A549 (cell line): ENCODE data around the gene CALML3. TPM values are rescaled to one million over a fixed set of nuclear protein-coding genes. Genes with fewer than 3 reads are reported as not detected.

Experiments
- BHLHE40 ChIP-seq: IDR thresholded peaks from 2 replicates; pipeline ENCODE4 v1.6.1; 2012; ENCODE audit warnings: low read depth, low read length, inconsistent platforms
- CBX2 ChIP-seq: fragments of 200-600 bp; sonication (generic); IDR thresholded peaks from 2 replicates; pipeline ENCODE4 v1.6.1; 2016; ENCODE audit warnings: low read depth, mild to moderate bottlenecking, borderline replicate concordance
- CBX8 ChIP-seq: fragments of 200-600 bp; sonication (generic); IDR thresholded peaks from 2 replicates; pipeline ENCODE4 v1.6.1; 2016
- CHD2 ChIP-seq: fragments of 150-350 bp; IDR thresholded peaks from 2 replicates; pipeline ENCODE4 v1.6.1; 2014; ENCODE audit warnings: low read length; ENCODE audit not compliant: partially characterized antibody
- ELK1 ChIP-seq: fragments of 150-350 bp; IDR thresholded peaks from 2 replicates; pipeline ENCODE4 v1.6.1; 2014; ENCODE audit warnings: low read depth, mild to moderate bottlenecking, low read length
- ESRRA ChIP-seq: fragments of 150-350 bp; IDR thresholded peaks from 2 replicates; pipeline ENCODE4 v1.6.1; 2014; ENCODE audit warnings: mild to moderate bottlenecking, low read length, borderline replicate concordance
- FOSB ChIP-seq: fragments of 250-450 bp; sonication (Bioruptor Pico); IDR thresholded peaks from 2 replicates; pipeline ENCODE4 v1.5.0; 2020; ENCODE audit warnings: mild to moderate bottlenecking, moderate library complexity
- HEYL ChIP-seq: fragments of 250-450 bp; sonication (Bioruptor Pico); IDR thresholded peaks from 2 replicates; pipeline ENCODE4 v1.8.0; 2021; ENCODE audit warnings: mild to moderate bottlenecking, moderate library complexity
- HMGXB4 ChIP-seq: fragments of 250-450 bp; sonication (Bioruptor Pico); IDR thresholded peaks from 2 replicates; pipeline ENCODE4 v1.5.0; 2021; ENCODE audit warnings: mild to moderate bottlenecking, moderate library complexity, borderline replicate concordance
- HOXA7 ChIP-seq: fragments of 250-450 bp; sonication (Bioruptor Pico); IDR thresholded peaks from 2 replicates; pipeline ENCODE4 v1.5.0; 2020; ENCODE audit warnings: mild to moderate bottlenecking, moderate library complexity
- KDM1A ChIP-seq: fragments of 200-600 bp; sonication (generic); IDR thresholded peaks from 2 replicates; pipeline ENCODE4 v1.6.1; 2016; ENCODE audit warnings: low read depth, mild to moderate bottlenecking
- KDM5A ChIP-seq: fragments of 200-600 bp; sonication (generic); IDR thresholded peaks from 2 replicates; pipeline ENCODE4 v1.6.1; 2016; ENCODE audit warnings: antibody characterized with exemption, mild to moderate bottlenecking
- MAFK ChIP-seq: fragments of 450-650 bp; IDR thresholded peaks from 2 replicates; pipeline ENCODE4 v1.6.1; 2014; ENCODE audit not compliant: partially characterized antibody
- MAZ ChIP-seq: fragments of 150-350 bp; IDR thresholded peaks from 2 replicates; pipeline ENCODE4 v1.6.1; 2014; ENCODE audit warnings: antibody characterized with exemption, low read depth, low read length, borderline replicate concordance
- NPAS2 ChIP-seq: fragments of 250-450 bp; sonication (Bioruptor Pico); IDR thresholded peaks from 2 replicates; pipeline ENCODE4 v1.8.0; 2022; ENCODE audit warnings: mild to moderate bottlenecking, moderate library complexity, borderline replicate concordance
- NR3C1 ChIP-seq: fragments of >200 bp; sonication (Bioruptor Twin); formaldehyde crosslinking; IDR thresholded peaks from 3 replicates; pipeline ENCODE4 v1.6.1; 2017
- POLR2AphosphoS2 ChIP-seq: conservative IDR thresholded peaks from 2 replicates; pipeline ENCODE4 v1.6.1; 2012; ENCODE audit warnings: low read length, improper control_type of control experiment, inconsistent platforms
- RAD21 ChIP-seq, 2 experiments: fragments of >200 bp in 1 of 2; sonication (Bioruptor Twin) in 1 of 2; formaldehyde crosslinking in 1 of 2; IDR thresholded peaks in 1 of 2; conservative IDR thresholded peaks in 1 of 2; 2 replicates in 1 of 2; 3 replicates in 1 of 2; pipeline ENCODE4 v1.6.1; 2012 to 2018; ENCODE audit warnings: inconsistent platforms in 1 of 2
- RCOR1 ChIP-seq: fragments of 150-350 bp; IDR thresholded peaks from 2 replicates; pipeline ENCODE4 v1.6.1; 2014; ENCODE audit warnings: antibody characterized with exemption, low read length, low read depth
- REST ChIP-seq: fragments of 200-600 bp; sonication (generic); IDR thresholded peaks from 2 replicates; pipeline ENCODE4 v1.6.1; 2016; ENCODE audit warnings: antibody characterized with exemption, mild to moderate bottlenecking, moderate library complexity
- RFX5 ChIP-seq: fragments of 450-650 bp; IDR thresholded peaks from 2 replicates; pipeline ENCODE4 v1.7.1; 2014; ENCODE audit warnings: antibody characterized with exemption, mild to moderate bottlenecking, moderate library complexity
- SREBF2 ChIP-seq: fragments of 450-650 bp; IDR thresholded peaks from 2 replicates; pipeline ENCODE4 v1.6.1; 2014; ENCODE audit warnings: mild to moderate bottlenecking, moderate library complexity
- USF2 ChIP-seq: fragments of 450-650 bp; IDR thresholded peaks from 2 replicates; pipeline ENCODE4 v1.6.1; 2014; ENCODE audit warnings: antibody characterized with exemption
- ZC3H11A ChIP-seq: fragments of 450-650 bp; IDR thresholded peaks from 2 replicates; pipeline ENCODE4 v1.6.1; 2014; ENCODE audit warnings: antibody characterized with exemption, mild to moderate bottlenecking
- ZFP36 ChIP-seq: fragments of 450-650 bp; IDR thresholded peaks from 2 replicates; pipeline ENCODE4 v1.6.1; 2014; ENCODE audit warnings: borderline replicate concordance; ENCODE audit not compliant: partially characterized antibody
- ZSCAN20 ChIP-seq: fragments of 250-450 bp; sonication (Bioruptor Pico); IDR thresholded peaks from 2 replicates; pipeline ENCODE4 v1.8.0; 2022; ENCODE audit warnings: mild to moderate bottlenecking, moderate library complexity
- polyA plus RNA-seq, 4 experiments: library from polyadenylated mRNA; depleted of rRNA in 3 of 4; stranded (reverse); fragments of >200 nt; fragmentation: RNase III in 1 of 4; extraction: RNeasy Plus Mini Kit Qiagen cat#74134 plus additional on column Dnase treatment in 1 of 4; gene quantifications; 2 replicates in 3 of 4; 3 replicates in 1 of 4; pipeline ENCODE4 v1.2.3, GENCODE V29; 2011 to 2017
- TF ChIP-seq, protein P1 (sequence below): IDR thresholded peaks from 2 replicates; pipeline ENCODE4 v1.6.1; 2012
- TF ChIP-seq, protein P2 (sequence below): fragments of >200 bp; sonication (Bioruptor Twin); formaldehyde crosslinking; IDR thresholded peaks from 2 replicates; pipeline ENCODE4 v1.6.1; 2016
- TF ChIP-seq, protein P3 (sequence below): IDR thresholded peaks from 2 replicates; pipeline ENCODE4 v1.6.1; 2012; ENCODE audit warnings: low read depth, borderline replicate concordance
- TF ChIP-seq, protein P4 (sequence below): fragments of >200 bp; sonication (Bioruptor Twin); formaldehyde crosslinking; IDR thresholded peaks from 3 replicates; pipeline ENCODE4 v1.6.1; 2016

CALML3 gene
- polyA plus RNA-seq, 2 of the 4 experiments (the other 2 are of a cell fraction): not detected

GRCh38 chr10:5545778-5546710 is 21.3 kb downstream of the CALML3 start (continued):
- TF ChIP-seq, protein P1, sequence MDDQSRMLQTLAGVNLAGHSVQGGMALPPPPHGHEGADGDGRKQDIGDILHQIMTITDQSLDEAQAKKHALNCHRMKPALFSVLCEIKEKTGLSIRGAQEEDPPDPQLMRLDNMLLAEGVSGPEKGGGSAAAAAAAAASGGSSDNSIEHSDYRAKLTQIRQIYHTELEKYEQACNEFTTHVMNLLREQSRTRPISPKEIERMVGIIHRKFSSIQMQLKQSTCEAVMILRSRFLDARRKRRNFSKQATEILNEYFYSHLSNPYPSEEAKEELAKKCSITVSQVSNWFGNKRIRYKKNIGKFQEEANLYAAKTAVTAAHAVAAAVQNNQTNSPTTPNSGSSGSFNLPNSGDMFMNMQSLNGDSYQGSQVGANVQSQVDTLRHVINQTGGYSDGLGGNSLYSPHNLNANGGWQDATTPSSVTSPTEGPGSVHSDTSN: no peak
- no peak for TF ChIP-seq HMGXB4
- TF ChIP-seq RAD21 (conservative IDR thresholded peaks at IDR 0.05 in 1 of 2, IDR thresholded peaks at IDR 0.05 in 1 of 2): peak; percentile 29 to 53; a peak in 4 of 5 replicates
- no peak for TF ChIP-seq ELK1
- TF ChIP-seq, protein P2, sequence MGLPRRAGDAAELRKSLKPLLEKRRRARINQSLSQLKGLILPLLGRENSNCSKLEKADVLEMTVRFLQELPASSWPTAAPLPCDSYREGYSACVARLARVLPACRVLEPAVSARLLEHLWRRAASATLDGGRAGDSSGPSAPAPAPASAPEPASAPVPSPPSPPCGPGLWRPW: no peak
- peak; percentile 85; the same call in 1 of the 2 replicates for TF ChIP-seq FOSB
- no peak for TF ChIP-seq MAZ
- TF ChIP-seq POLR2AphosphoS2: no peak
- TF ChIP-seq RCOR1: no peak
- TF ChIP-seq BHLHE40: no peak
- TF ChIP-seq NR3C1: no peak
- peak; percentile 90 for TF ChIP-seq ZSCAN20
- TF ChIP-seq CHD2: no peak
- peak; percentile 81; the same call in 1 of the 2 replicates for TF ChIP-seq HEYL (CRISPR knock-in tag)
- no peak for TF ChIP-seq CBX2
- TF ChIP-seq RFX5: no peak
- TF ChIP-seq, protein P3, sequence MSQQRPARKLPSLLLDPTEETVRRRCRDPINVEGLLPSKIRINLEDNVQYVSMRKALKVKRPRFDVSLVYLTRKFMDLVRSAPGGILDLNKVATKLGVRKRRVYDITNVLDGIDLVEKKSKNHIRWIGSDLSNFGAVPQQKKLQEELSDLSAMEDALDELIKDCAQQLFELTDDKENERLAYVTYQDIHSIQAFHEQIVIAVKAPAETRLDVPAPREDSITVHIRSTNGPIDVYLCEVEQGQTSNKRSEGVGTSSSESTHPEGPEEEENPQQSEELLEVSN: peak; percentile 61; the same call in 1 of the 2 replicates
- TF ChIP-seq ESRRA: no peak
- no peak for TF ChIP-seq HOXA7
- peak; percentile 57; the same call in 1 of the 2 replicates for TF ChIP-seq NPAS2 (CRISPR knock-in tag)
- no peak for TF ChIP-seq ZFP36
- TF ChIP-seq KDM1A: peak; percentile 1; the same call in 1 of the 2 replicates
- TF ChIP-seq, protein P4, sequence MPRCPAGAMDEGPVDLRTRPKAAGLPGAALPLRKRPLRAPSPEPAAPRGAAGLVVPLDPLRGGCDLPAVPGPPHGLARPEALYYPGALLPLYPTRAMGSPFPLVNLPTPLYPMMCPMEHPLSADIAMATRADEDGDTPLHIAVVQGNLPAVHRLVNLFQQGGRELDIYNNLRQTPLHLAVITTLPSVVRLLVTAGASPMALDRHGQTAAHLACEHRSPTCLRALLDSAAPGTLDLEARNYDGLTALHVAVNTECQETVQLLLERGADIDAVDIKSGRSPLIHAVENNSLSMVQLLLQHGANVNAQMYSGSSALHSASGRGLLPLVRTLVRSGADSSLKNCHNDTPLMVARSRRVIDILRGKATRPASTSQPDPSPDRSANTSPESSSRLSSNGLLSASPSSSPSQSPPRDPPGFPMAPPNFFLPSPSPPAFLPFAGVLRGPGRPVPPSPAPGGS: 0 out of 3 replicates have a peak, but pooled peaks have one; percentile 65
- TF ChIP-seq USF2: 0 out of 2 replicates have a peak, but pooled peaks have one; percentile 17
- no peak for TF ChIP-seq REST
- no peak for TF ChIP-seq SREBF2
- no peak for TF ChIP-seq MAFK
- no peak for TF ChIP-seq KDM5A
- TF ChIP-seq ZC3H11A: no peak
- no peak for TF ChIP-seq CBX8
